Measurements from ENCODE around the gene MCAM.
A peak's percentile ranks its signal among the peaks of the same experiment; 100 is the strongest.

MCAM gene

DNA sequence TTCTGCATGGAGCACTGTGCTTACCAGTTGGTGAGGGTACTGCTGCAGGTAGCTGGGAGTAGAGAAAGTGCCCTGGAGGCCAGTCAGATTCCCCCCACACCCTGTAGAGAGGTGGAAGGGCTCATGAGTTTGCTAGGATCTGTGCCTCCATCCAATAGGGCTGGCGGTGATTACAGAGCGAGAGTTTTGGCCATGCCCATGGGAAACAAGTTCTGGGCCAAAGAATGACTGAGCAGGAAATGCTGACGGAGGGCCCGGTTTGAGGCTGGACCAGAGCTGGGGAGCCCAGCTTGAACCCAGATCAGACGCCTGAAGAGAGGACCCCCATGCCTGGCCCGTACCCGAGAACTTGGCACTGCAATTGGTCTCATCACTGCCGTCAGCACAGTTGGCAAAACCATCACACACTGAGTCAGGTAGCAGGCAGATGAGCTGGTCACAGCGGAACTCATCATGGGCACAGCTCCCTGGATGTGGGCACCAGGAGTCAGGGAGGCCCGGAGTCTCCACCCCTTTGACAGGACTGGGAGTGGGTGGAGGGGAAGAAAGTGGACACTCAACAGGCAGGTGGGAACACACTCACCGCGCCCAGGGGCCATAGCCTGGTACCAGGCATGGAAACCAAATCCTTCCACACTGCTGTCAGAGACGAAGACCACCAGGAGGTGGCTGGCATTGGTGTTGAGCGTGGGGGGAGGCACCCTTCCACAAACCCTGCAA, 27.5 kb upstream of the MCAM start:
- H3K9ac ChIP-seq (ENCODE audit: low read depth in 1 of 2, low read length in 2 of 2) = no peak overlapping the region
- H3K27me3 ChIP-seq (ENCODE audit: control insufficient read depth in 1 of 2, insufficient read depth in 2 of 2, low read length in 2 of 2) = peaks cover 0 to 6% of the 10 kb centered on the region in 2 donors
- no peaks in the 10 kb centered on the region for H3K36me3 ChIP-seq (ENCODE audit: control insufficient read depth in 1 of 2, insufficient read depth in 2 of 2, low read length in 2 of 2)
- no peak overlapping the region for H3K27ac ChIP-seq (ENCODE audit: low read depth, low read length)
- no peaks in the 10 kb centered on the region for H3K9me3 ChIP-seq (ENCODE audit: control insufficient read depth in 1 of 2, low read length in 2 of 2)
- H3K4me3 ChIP-seq (ENCODE audit: low read depth in 1 of 2, low read length in 2 of 2) = no peak overlapping the region
- peaks cover 6 to 10% of the 10 kb centered on the region in 2 donors for H3K4me1 ChIP-seq (ENCODE audit: control insufficient read depth in 1 of 2, insufficient read depth in 2 of 2, low read length in 2 of 2)

DNA sequence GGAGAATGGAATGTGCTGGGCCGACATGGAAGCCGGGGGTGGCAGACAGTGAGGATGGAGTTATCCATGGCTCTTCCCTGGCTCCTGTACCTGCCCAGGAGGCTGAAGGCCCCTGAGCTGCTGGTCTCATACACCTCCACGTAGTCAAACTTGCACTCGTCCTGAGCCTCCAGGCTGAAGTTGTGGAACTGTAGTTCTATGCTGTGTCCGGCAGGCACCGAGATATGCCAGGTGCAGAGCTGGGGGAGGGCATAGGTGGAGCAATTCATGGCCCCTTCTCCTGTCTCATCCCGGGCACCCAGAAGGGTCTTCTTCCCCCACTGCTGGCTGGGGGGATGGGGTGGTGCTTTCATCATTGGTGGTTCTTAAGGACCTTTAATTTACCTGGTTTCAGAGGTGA, 26.8 kb upstream of the MCAM start:
- H3K36me3 ChIP-seq (ENCODE audit: control insufficient read depth in 1 of 2, insufficient read depth in 2 of 2, low read length in 2 of 2) = no peaks in the 10 kb centered on the region
- H3K4me1 ChIP-seq (ENCODE audit: control insufficient read depth in 1 of 2, insufficient read depth in 2 of 2, low read length in 2 of 2) = peaks cover 14 to 17% of the 10 kb centered on the region in 2 donors
- H3K4me3 ChIP-seq (ENCODE audit: low read depth in 1 of 2, low read length in 2 of 2) = no peak overlapping the region
- H3K27ac ChIP-seq (ENCODE audit: low read depth, low read length) = no peak overlapping the region
- no peak overlapping the region for H3K9ac ChIP-seq (ENCODE audit: low read depth in 1 of 2, low read length in 2 of 2)
- H3K9me3 ChIP-seq (ENCODE audit: control insufficient read depth in 1 of 2, low read length in 2 of 2) = no peaks in the 10 kb centered on the region
- H3K27me3 ChIP-seq (ENCODE audit: control insufficient read depth in 1 of 2, insufficient read depth in 2 of 2, low read length in 2 of 2) = peaks cover 0 to 9% of the 10 kb centered on the region in 2 donors

DNA sequence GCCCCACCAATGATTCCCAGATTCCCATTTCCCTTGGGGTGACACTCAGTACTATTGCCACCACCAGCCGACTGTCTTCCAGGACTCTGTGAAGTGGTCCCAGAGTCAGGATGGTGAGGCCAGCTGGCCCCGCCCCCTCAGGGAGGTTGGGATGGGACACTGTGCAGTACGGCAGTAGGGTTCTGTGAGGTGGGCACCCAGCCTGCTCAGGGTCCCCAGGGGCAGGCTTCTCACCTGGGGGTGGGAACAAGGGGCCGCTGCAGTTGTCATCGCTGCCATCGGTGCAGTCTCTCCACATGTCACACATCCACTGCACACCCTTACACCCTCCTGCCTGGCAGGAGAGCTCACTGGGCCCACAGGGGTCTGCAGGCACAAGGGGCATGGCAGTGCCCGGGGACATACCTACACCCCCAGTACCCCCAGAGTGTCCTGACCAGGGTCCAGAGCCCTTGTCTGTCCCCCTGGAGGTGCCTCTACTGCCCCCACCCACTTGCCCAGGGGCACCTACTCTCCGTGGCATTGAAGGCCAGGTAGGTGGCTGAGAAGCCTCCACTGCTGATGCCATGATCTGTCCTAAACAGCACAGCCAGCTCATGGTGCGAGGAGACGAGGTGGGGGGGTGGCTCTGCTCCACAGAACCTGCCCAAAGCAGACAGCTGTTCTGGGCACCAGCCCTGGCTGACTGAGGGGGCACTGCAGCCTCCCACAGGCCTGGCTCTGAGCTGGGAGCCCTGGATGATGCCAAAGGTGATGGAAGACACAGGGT, 25.6 kb upstream of the MCAM start:
- no peak overlapping the region for H3K9ac ChIP-seq (ENCODE audit: low read depth in 1 of 2, low read length in 2 of 2)
- no peaks in the 10 kb centered on the region for H3K36me3 ChIP-seq (ENCODE audit: control insufficient read depth in 1 of 2, insufficient read depth in 2 of 2, low read length in 2 of 2)

DNA sequence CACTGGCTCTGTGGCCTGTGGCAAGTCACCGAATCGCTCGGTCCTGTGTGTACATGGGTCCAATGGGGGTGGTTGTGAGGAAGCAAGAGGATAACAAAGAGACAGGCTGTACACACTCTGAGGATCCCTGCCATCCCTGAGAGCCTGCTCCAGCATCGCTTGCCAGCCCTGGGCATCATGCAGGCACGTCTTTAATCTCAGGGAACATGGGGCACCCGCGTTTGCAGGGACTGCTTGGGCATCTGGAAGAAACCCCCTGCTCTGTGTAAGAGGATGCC, 25.0 kb upstream of the MCAM start:
- Histone ChIP-seq H3K27me3 (ENCODE audit: control insufficient read depth in 1 of 2, insufficient read depth in 2 of 2, low read length in 2 of 2) (peaks cover 0 to 9% of the 10 kb centered on the region in 2 donors), H3K36me3 (ENCODE audit: control insufficient read depth in 1 of 2, insufficient read depth in 2 of 2, low read length in 2 of 2) (no peaks in the 10 kb centered on the region), H3K9ac (ENCODE audit: low read depth in 1 of 2, low read length in 2 of 2) (no peak overlapping the region), H3K4me1 (ENCODE audit: control insufficient read depth in 1 of 2, insufficient read depth in 2 of 2, low read length in 2 of 2) (peaks cover 26 to 29% of the 10 kb centered on the region in 2 donors), H3K9me3 (ENCODE audit: control insufficient read depth in 1 of 2, low read length in 2 of 2) (no peaks in the 10 kb centered on the region), H3K4me3 (ENCODE audit: low read depth in 1 of 2, low read length in 2 of 2) (no peak overlapping the region), H3K27ac (ENCODE audit: low read depth, low read length) (no peak overlapping the region)

More for the DNA sequence above, 25.6 kb upstream of the MCAM start:
- Histone ChIP-seq H3K4me1 (ENCODE audit: control insufficient read depth in 1 of 2, insufficient read depth in 2 of 2, low read length in 2 of 2) (peaks cover 20 to 23% of the 10 kb centered on the region in 2 donors), H3K4me3 (ENCODE audit: low read depth in 1 of 2, low read length in 2 of 2) (no peak overlapping the region), H3K9me3 (ENCODE audit: control insufficient read depth in 1 of 2, low read length in 2 of 2) (no peaks in the 10 kb centered on the region), H3K27ac (ENCODE audit: low read depth, low read length) (no peak overlapping the region), H3K27me3 (ENCODE audit: control insufficient read depth in 1 of 2, insufficient read depth in 2 of 2, low read length in 2 of 2) (peaks cover 0 to 9% of the 10 kb centered on the region in 2 donors)

DNA sequence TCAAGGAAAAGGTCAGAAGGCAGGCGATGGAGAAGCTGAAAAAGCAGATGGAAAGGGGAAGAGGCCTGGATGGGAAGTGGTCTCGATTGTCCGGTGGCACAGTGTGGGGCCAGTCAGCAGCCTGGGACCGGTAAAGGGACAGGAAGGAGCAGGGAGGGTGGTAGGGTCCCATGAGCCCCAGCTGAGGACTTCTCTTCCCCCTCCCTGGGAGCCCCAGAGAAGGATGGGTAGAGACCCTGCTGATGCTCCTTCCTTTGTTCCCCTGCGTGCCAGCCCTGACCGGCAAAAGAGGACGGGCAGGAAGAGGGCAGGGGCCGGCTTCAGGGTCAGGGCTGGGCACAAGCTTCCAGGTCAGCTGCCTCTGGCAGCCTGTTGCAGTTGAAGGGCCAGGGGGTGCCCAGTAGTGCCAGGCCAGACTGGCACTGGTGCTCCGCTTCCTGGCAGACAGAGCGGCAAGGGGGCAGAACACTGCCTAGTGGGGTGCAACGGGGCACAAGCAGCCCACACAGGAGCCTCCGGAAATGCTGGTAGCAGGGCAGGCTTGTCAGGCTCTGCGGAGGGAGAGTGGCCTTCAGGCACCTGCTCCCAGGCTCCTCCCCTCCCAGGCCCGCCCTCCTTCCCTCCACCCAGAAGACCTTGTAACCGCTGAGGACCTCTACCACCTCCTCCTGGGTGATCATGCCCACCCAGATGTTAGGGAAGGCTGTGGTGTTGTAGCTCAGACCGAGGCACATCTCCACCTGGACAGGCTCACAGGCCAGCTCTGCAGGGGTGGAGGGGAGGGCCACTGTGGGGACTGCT, 24.5 kb upstream of the MCAM start:
- Histone ChIP-seq H3K27me3 (ENCODE audit: control insufficient read depth in 1 of 2, insufficient read depth in 2 of 2, low read length in 2 of 2) (peaks cover 0 to 9% of the 10 kb centered on the region in 2 donors), H3K9ac (ENCODE audit: low read depth in 1 of 2, low read length in 2 of 2) (no peak overlapping the region), H3K4me3 (ENCODE audit: low read depth in 1 of 2, low read length in 2 of 2) (peak overlapping the region in 1 of 2 donors; percentile 46), H3K36me3 (ENCODE audit: control insufficient read depth in 1 of 2, insufficient read depth in 2 of 2, low read length in 2 of 2) (no peaks in the 10 kb centered on the region), H3K27ac (ENCODE audit: low read depth, low read length) (peak overlapping the region; percentile 23), H3K9me3 (ENCODE audit: control insufficient read depth in 1 of 2, low read length in 2 of 2) (no peaks in the 10 kb centered on the region), H3K4me1 (ENCODE audit: control insufficient read depth in 1 of 2, insufficient read depth in 2 of 2, low read length in 2 of 2) (peaks cover 28 to 34% of the 10 kb centered on the region in 2 donors)

DNA sequence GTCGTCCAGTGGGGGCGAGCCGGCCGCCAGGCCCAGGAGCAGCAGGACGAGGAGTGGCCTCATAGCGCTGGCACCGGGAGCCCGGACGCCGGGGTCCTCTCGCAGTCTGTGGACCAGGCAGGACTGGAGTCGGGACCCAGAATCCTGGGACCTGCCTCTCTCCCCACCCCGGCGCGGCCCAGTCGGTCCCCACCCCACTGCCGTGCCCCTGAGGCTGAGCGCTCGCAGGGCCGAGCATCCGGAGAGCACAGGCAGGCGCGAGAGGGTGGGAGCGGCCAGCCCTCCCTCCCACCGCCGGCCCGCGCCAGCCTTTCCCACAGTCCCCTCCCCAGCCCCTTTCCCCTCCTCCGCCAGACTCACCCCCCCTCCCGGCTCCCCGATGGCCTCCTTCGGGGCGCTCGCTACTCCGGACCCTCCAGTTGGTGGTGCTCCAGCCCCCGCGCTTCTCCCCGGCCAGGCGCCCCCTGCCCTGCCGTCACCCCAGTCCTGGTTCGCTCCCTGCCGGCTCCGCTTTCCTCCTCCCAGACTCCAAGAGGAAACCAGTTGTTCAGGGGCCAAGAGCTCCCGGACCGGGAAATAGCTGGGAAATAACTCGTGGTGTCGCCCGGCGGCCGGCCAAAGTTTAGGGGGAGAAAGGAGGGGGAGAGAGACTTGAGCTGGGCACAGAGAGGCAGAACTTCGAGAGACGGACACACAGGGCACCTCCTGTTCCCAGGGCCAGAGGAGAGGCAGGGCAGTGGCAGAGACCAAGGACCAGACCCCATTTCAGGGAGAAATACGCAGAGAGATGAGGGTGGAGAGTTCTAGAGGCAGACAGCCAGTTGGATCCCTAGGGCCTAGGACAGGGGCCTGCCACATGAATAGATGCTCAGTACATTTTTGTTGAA, 23.6 kb upstream of the MCAM start, which contains the start of gene C1QTNF5:
Gene C1QTNF5 (minus strand): TSS at position 549 of the 887 bp plus-strand sequence. CDS start 486 bp downstream, at position 63.
- peaks cover 0 to 9% of the 10 kb centered on the region in 2 donors for H3K27me3 ChIP-seq (ENCODE audit: control insufficient read depth in 1 of 2, insufficient read depth in 2 of 2, low read length in 2 of 2)
- peak within 1 kb of the TSS; percentile 46 to 64 for H3K4me3 ChIP-seq (ENCODE audit: low read depth in 1 of 2, low read length in 2 of 2)
- H3K9ac ChIP-seq (ENCODE audit: low read depth in 1 of 2, low read length in 2 of 2) = peak within 1 kb of the TSS; percentile 40 to 57
- H3K9me3 ChIP-seq (ENCODE audit: control insufficient read depth in 1 of 2, low read length in 2 of 2) = no peaks in the 10 kb centered on the region
- H3K4me1 ChIP-seq (ENCODE audit: control insufficient read depth in 1 of 2, insufficient read depth in 2 of 2, low read length in 2 of 2) = peaks cover 31 to 41% of the 10 kb centered on the region in 2 donors
- peaks cover 0 to 4% of the 10 kb centered on the region in 2 donors for H3K36me3 ChIP-seq (ENCODE audit: control insufficient read depth in 1 of 2, insufficient read depth in 2 of 2, low read length in 2 of 2)
- peak within 1 kb of the TSS; percentile 76 for H3K27ac ChIP-seq (ENCODE audit: low read depth, low read length)

DNA sequence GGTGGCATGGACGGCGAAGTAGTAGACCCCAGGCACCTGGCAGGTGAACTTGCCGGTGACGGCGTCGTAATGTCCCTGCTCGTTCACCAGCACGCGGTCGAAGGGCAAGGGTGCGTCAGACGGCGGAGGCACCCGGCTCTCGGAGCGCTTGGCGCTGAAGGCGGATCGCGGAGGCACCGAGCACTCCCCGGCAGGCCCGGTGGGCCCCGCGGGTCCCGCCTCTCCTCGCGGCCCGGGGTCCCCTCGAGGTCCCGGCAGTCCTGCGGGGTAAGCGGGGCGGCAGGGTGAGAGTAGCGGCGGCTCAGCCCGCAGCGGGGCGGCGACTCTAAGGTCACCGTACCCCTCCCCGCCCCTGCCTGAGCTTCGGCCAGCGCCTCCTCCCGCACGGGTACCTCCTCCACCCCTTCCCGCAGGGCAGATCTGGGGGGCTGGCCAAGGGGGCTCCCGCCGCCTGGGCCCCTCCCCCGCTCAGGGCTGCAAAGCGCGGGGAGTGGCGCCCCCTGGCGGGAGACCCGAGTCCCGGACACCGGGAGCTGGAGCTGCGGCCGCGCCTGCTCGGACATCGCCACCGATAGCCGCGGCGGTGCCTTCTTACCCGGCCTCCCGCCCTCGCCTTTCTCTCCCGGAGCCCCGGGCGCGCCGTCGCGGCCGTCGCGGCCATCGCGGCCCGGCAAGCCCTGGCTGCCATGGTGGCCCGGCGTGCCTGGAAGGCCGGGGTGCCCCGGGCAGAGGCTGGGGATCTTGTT, 22.8 kb upstream of the MCAM start:
- Histone ChIP-seq H3K27me3 (ENCODE audit: control insufficient read depth in 1 of 2, insufficient read depth in 2 of 2, low read length in 2 of 2) (peaks cover 0 to 3% of the 10 kb centered on the region in 2 donors), H3K4me3 (ENCODE audit: low read depth in 1 of 2, low read length in 2 of 2) (peak overlapping the region; percentile 46 to 64), H3K9me3 (ENCODE audit: control insufficient read depth in 1 of 2, low read length in 2 of 2) (no peaks in the 10 kb centered on the region), H3K36me3 (ENCODE audit: control insufficient read depth in 1 of 2, insufficient read depth in 2 of 2, low read length in 2 of 2) (peaks cover 0 to 4% of the 10 kb centered on the region in 2 donors), H3K27ac (ENCODE audit: low read depth, low read length) (peak overlapping the region; percentile 76), H3K4me1 (ENCODE audit: control insufficient read depth in 1 of 2, insufficient read depth in 2 of 2, low read length in 2 of 2) (peaks cover 38 to 49% of the 10 kb centered on the region in 2 donors), H3K9ac (ENCODE audit: low read depth in 1 of 2, low read length in 2 of 2) (peak overlapping the region; percentile 40 to 57)

DNA sequence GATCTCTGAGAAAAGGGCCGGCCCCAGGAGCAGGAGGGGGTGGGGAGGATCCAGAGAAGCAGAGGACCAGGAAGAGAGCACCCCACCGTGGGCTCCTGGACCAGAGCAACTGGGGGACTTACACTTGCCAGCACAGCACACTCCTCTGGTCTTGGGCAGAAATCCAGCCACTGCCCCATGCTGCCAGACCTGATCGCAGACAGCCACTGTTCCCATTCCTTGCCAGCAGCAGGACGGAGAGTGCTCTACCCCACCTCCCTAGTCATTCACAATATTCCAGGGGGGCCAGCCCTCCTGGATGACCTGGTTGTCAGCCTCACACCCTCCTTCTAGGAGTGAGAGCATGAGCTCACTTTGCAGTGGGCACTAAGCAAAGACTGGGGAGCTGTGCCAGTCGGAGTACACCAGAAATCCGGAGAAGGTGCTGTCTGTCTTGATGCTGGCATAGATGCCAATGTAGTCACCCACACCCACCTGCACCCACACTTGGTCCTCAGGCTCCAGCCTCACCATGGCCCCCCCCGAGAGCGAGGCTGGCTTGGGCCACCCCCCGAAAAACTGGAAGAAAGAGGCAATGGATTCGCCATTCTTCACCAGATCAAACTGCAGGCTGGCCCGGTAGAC, 22.1 kb upstream of the MCAM start:
- peak overlapping the region; percentile 46 to 64 for H3K4me3 ChIP-seq (ENCODE audit: low read depth in 1 of 2, low read length in 2 of 2)
- peak overlapping the region; percentile 26 to 57 for H3K9ac ChIP-seq (ENCODE audit: low read depth in 1 of 2, low read length in 2 of 2)
- H3K27me3 ChIP-seq (ENCODE audit: control insufficient read depth in 1 of 2, insufficient read depth in 2 of 2, low read length in 2 of 2) = peaks cover 0 to 3% of the 10 kb centered on the region in 2 donors
- no peaks in the 10 kb centered on the region for H3K9me3 ChIP-seq (ENCODE audit: control insufficient read depth in 1 of 2, low read length in 2 of 2)
- H3K27ac ChIP-seq (ENCODE audit: low read depth, low read length) = peak overlapping the region; percentile 35
- peaks cover 0 to 4% of the 10 kb centered on the region in 2 donors for H3K36me3 ChIP-seq (ENCODE audit: control insufficient read depth in 1 of 2, insufficient read depth in 2 of 2, low read length in 2 of 2)
- peaks cover 38 to 52% of the 10 kb centered on the region in 2 donors for H3K4me1 ChIP-seq (ENCODE audit: control insufficient read depth in 1 of 2, insufficient read depth in 2 of 2, low read length in 2 of 2)

All from duodenal mucosa (tissue), 2 donors.